Hematopoietic multipotent progenitor cell treated with erythropoietin and hydrocortisone succinate and interleukin-3 and kit ligand, for 15 days (in vitro differentiated cells): ENCODE data around the gene P2RY2.

Experiments used
- DNase-seq: peaks from one replicate; pipeline ENCODE4 v3.0.0-alpha.2; 2015; ENCODE audit warnings: low spot score

The P2RY2 gene

DNA sequence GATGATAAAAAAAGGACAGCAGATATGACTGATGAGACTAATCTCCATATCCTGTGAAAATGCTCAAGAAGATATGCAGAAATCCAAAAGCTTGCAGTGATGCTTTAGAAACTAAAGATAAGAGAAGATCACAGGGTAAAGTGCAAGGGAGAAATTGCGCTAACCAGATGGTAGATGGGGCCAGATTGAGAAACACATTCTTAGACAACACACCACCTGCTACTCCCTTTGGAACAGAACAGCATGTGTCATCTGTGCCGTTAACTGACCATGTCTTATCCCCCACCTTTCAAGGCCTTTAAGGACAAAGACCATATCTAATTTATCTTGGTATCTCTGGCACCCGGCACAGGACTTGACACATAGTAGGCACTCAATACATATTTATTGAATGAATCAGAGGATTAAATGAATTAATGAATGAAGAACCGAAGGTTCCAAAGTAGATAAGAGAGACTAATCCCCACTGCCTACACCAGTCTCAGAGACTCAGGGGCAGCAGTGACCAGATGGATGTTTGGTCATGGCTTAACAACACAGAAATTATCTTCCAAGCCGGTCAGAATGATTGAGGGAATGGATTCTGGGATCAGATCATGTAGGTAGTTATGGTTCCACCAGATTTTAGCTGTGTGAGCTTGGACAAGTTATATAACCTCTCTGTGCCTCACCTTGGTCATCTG is 12.3 kb upstream of the P2RY2 start:
- no peak for DNase-seq

DNA sequence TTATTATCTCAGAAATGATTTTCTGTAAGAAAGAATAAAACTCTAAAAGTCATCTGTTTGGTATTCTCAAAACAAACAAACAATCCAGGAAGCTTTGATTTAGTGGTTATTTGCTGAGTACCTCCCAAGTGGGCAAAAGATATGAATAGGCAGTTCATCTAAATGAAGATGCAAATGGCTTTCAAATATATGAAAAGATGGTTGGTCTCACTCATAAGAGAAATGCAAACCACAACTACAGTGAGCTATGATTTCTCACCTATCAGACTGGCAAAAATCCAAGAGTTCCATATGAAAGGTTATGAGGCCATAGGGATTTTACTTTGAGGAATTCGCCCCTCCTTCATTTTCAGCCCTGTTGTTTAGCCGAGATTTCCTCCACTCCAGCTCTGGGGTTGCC is 11.3 kb upstream of the P2RY2 start:
- no peak for DNase-seq

DNA sequence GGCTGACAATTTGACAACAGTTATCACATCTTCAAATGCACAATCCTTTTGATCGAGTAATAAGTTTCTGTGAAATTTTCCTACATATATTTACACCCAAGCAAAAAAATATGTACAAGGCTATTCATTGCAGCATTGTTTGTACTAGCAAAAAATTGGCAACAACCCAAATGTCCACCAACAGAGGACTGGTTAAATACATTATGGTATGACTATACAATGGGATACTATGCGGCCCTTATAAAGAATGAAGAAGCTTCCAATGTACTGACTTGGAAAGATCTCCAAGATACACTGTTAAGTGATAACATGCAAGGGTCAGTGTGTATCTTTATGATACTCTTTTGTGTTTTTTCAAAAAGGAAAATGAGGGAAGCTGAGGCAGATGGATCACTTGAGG is 8.2 kb upstream of the P2RY2 start:
- DNase-seq: no peak

DNA sequence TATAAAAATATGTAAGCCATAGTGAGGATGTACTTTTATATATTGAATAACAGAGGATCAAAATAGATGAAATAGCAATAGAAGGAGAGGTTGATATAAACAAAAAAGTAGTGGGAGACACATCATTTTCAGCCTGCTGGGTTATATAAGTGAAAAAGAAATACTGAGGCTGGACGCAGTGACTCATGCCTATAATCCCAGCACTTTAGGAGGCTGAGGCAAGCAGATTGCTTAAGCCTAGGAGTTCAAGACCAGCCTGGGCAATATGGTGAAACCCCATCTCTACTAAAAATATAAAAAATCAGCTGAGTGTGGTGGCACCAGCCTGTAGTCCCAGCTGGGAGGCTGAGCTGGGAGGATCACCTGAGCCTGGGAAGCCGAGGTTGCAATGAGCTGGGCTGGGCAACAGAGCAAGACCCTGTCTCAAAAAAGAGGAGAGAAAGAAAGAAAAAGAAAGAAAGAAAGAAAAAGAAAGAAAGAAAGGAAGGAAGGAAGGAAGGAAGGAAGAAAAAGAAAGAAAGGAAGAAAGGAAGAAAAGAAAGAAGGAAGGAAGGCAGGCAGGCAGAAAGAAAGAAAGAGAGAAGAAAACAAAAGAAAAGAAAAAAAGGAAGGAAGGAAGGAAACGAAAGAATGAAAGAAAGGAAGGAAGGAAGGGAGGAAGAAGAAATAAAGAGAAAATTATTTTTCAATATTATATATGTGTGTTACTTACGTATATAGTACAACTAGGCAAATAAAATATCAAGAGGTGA is 7.0 kb upstream of the P2RY2 start:
- no peak for DNase-seq

DNA sequence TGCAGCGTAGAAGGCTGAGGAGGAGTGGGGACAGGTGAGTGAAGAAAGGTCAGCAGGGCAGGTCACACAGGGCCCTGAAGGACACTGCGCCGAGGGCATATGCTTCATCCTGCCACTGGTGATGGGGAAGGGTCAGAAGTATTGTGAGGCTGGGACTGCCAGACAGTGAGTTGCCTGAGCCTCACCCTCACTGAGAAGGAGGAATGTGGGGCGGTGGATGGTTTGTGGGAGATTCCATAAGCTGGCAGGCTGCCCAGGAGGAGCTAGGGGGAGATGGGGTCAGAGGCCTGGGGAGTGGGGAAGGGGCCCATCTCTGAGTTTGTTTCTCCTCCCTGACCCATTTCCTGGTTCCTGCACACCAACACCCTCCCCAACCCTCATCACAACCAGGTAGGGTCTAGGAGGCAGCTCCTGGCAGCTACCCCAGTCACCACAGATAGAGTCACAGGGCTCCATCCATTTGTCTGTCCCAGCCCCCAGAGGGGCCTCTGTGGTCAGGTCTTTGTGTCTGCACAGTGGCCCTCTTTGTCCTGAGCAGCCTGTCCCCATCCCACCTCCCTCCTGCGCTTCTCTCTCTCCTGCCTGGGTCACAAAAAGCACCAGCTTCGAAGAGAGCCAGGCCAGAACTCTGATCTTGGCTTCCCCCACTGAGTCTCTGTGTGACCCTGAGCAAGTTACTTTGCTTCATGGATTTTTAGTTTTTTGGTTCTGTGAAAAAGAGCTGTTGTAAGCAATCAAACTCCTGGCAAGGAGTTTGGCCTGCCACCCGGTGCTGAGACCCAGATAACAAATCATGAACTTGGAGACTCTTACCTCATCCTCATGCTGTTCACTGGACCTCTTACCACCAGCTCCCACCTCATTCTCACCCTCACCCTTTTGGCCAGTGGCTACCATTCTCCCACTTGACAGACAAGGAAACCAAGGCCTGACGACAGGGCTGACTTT is 4.6 kb upstream of the P2RY2 start:
- no peak for DNase-seq

DNA sequence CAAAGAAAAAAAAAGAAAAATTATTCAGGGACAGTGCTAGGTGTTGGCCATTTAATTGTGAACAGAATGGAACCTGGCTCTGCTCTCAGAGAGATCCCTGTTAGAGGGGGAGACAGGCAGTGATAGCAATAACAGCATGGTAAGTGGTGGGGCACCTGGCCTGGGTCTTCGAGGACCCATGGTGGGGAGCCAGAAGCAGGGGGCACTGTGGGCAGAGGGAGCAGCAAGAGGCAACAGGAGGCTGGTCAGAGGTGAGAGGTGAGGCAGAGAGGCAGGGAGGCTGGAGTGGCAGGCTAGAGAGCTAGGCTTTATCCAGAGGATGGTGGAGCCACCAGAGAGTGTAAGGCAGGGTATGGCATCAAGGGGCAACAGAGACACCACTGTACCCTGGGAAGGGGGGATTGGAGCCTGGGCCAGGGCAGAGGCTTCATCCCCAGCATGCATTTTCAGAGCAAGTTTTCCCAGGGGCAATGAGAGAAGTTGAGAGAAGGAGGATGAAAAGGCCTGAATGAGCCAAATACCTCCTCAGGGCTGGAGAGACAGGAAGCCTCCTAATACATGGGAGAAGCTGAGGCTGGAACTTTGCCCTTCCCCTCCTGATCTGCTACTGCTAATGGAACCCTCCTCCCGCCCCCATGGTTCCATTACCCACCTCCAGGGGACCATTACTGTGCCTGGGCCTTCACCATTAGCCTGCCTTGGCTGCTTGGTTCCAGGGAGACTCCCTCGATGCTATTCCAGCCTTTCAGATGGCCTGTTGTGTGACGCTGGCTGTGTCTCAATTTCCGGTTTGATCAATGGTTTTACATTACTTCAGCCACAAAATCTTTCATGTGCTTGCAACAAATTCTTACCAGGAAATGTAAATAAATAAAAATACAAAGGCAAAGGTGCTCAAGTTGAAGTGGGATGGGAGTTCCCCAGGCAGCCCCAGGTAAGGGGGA is 2.6 kb upstream of the P2RY2 start:
- DNase-seq: no peak

DNA sequence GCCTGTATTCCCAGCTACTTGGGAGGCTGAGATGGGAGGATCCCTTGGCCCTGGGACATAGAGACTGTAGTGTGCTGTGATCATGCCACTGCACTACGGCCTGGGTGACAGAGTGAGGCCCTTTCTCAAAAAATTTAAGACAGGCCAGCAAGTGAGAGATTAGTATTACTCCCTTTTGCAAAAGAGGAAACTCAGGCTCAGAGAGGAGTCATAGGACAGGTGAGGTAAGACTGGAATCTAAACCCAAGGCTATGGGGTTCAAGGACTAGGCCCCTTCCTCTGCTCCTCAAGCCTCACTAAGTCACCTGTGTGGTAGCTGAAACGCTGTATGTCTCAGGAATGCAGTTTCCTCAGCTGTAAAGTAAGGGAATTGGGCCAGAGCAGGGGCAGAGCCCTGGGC is 1.6 kb upstream of the P2RY2 start:
- no peak for DNase-seq

DNA sequence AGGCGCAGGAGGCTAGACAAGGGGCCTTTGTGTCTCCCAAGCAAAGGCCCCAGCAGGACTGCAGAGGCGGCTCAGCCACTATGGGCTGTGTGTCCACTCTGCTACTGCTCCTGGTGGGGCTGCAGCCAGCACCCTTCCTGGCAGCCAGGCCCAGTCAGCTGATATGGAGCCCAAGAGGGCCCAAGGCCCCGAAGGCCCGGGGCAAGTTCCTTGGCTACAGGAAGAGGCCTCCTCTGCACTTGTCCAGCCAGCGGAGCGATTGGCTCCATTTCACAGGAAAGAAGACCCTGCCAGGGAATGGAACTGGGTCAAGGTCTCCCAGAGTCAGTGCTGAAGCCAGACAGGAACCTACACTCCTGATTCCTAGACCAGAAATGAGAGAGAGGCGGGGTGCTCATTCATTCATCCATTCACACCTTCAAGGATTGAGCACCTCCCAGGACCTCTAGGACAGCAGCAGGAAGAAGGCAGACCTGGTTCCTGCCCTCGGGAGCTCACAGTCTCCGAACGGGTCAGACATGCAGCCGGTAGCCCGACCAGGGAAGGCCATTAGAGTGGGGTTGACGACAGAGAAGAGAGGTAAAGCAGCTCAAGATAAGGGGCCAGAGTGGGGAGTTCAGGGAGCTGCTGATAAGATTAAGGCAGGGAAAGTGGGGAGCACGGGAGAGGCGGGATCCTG is 811 bp upstream of the P2RY2 start:
- DNase-seq: no peak

DNA sequence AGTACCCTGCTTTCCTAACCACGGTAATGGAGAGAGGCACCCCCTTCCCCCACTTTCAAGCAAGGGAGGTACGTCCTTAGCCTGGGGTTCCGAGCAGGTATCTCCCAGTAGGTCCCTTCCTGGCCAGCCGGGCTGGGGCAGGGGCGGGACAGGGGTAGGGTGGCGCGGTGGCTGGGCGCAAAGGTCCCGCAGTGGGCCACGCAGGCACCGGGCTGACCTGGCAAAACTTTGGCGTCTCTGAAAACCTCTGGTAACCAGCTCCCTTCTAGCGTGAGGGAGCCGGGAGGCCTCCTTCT is 323 bp upstream of the P2RY2 start:
- DNase-seq: no peak

DNA sequence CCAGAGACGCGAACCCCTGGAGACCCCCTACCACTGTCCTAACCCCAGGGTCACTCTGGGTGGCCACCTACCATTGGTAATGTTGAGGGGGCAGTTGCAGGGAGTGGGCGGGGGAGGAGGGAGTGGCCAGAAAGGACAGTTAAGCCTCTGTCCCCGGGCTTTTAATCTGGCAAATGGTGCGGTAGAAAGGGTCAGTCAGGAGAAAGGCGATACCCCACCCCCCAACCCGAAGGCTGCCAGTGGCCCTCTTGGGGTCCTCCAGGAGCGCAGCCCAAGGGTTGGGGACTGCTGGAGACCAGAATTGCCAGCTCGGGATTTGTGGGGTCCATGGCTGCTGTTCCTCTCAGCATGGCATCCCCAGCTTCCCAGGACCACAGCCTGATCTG is 742 bp downstream of the P2RY2 start:
- no peak for DNase-seq

DNA sequence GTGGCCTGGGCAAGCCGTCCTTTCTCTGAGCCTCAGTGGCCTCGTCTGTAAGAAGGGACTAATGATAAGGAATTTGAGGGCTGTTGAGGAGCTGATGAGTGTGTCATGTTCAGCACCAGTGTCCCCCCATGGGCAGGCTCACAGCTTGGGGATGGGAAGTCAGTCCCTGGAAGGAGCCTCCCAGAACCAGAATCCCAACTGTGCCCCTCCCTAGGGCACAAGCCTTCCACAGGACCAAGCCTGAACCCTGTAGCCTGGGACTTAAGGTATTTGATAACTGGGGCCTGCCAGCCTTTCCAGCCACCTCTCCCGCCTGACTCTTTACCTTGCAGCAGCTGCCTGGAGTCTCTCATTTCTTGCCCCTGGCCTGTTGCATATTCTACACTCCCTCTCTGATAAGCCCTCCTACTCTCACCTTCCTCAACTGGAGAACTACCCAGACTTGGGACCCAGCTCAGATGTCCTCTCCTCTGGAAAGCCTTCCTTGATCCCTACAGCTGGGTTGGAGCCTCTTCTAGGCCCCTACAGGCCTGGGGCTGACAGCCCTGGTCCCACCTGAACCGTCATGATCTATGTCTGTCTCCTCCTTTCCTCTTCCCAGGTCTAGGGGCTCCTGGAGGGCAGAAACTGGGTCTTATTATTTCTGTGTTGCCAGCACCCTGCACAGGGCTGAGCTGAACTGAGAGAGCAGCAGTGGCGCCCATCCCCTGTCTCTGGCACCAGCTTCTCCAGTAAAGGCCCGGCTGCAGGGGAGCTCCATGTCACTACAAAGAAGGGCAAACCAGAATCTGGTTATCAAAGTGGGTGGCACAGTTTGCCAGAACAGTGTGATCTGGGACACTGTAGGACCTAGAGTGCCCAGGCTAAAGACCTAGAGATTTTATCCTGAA is 1.6 kb downstream of the P2RY2 start:
- DNase-seq: no peak

DNA sequence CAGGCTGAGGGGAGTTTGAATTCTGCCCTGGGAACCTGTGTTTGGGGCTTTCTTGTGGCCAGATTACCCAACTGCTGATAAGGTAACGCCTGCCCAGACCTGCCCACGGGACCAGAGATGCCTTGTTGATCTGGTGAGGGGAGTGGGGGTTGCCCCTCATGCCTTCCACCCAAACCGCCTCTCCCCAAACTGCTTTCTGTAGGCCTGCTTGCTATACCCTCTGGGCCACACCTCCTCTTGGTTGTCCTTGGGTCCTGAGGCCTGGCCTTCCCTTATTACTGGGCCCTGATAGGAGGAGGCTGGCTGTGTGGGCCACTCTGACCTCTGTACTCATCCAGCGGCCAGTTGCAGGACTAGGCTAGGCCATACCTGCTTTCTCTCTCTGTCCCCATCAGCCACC is 3.4 kb downstream of the P2RY2 start:
- no peak for DNase-seq

DNA sequence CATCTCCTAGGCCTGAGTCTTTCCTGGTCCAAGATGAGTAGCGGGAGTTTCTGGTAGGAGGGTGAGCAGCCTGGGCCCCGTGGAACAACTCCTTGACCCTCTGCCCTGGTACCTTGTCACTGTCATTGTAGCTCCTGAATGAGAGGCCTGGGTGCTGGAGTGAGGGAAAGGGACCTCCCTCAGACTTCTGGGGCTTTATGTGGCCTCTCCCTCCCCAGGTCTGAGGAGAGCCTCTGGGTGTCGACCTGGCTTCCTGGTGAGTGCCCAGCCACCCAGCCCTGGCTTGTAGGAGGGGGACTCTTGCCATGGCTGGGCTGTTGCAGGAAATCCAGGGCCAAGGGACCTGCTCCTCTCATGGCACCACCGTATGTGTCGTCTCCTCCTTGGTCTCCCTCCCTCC is 3.9 kb downstream of the P2RY2 start:
- DNase-seq: no peak

DNA sequence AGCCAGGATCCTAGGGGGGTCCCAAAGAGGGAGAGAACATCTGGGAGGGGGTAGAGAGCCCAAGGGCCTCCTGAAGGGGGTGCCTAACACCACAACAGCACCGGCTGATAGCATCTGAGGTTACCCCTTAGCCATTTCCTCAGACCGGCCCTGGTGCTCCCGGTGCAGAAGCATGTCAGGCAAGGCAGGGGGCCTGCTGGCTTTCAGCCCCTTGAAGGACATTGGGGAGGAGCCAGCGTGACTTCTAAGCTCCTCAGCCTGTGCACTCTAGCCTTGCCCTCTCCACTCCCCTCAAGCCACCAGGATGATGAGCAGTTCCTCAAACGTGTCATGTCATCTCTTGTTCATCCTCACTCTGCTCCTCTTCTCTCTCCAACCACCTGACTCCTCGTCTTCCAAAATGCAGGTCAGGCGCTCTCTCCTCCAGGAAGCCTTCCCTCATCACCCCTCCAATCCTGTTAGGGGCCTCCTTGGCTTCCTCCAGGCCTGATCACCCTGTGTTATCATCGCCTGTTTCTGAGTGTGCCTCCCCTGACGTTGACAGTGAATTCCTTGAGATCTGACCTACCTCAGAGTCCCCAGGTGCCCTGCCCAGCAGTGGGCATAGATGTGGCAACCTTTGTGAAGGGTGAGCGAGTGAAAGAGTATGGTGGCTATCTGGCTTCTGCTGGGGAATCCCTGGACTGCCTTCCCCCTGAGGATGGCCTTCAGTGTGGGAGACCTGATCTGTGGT is 6.1 kb downstream of the P2RY2 start:
- DNase-seq: no peak

DNA sequence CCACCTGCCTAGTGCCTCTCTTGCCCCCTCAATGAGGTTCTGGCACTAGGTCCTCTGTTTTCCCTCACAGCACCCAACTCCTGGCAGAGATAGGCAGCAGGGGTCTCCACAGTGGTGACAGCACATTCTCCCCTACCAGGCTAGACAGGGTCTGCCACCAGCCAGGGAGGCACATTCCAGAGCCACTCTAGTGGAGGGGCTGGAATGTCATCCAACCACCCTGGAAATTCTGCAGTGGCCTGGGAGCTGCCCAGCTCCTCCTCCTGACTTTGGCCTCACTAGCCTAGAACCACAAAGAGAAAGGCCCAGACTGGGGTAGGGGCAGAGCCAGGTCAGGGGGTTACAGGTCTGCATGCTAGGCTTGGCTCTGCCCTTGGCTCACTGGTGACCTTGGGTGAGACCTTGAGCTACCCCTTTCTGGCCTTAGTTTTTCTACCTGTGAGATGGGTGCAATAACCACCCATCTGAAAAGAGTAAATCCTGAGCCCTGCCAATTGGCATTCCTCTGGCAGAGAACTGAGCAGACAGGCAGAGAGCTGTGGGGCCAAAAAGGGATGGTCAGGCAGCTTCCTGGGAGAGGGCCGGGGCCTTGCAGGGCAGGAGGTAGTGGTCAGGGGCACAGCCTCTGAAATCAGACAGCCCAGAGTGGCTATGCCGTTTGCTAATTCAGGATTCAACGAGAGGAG is 7.1 kb downstream of the P2RY2 start:
- no peak for DNase-seq

DNA sequence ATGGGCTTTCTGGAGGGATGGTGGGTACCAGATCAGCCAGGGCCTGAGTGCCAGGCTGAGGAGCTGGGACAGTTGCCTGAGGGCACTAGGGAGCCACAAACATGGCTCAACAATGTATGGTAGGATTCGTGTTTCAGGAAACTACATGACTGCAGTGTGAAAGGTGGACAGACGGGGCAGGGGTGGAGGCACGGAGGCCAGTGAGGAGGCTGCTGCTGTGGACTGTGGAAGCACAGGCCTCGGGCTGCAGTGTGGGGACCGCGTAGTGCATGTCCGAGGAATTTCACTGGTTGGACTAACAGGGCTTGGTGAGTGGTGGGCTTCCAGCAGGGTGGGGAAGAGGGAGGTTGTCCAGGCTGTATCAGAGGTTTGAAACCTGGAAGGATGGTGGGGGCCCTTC is 7.8 kb downstream of the P2RY2 start:
- DNase-seq: no peak

DNA sequence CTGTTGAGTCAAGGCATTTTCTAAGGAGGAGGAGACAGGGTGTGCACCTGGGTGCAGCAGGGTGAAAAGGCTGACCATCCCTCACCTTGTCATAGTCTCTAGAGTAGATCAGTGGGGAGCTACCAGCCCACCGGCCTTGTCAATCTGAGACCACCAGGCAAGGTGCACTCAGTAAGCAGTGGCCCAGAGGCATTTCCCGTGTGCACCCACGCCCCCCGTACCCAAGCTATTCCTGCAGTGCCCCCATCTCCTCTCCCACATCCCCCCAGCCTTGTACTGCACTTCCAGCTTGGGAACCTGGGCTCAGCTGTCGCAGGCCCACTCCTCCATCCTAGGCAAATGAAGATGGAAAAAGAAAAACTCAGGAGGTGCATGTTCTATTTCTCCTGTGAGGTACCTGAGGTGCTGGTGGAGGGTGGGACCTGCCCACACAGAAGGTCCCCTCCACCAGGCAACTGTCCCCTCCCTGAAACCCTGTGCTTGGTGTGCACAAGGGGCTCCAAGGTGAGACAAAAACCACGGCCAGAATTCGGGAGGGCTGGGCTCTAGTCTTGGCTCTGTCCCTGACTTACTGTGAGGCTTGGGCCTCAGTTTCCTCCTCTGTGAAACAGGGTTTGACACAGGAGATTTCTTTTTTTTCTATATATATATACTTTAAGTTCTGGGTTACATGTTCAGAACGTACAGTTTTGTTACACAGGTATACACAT is 8.4 kb downstream of the P2RY2 start:
- DNase-seq: no peak

DNA sequence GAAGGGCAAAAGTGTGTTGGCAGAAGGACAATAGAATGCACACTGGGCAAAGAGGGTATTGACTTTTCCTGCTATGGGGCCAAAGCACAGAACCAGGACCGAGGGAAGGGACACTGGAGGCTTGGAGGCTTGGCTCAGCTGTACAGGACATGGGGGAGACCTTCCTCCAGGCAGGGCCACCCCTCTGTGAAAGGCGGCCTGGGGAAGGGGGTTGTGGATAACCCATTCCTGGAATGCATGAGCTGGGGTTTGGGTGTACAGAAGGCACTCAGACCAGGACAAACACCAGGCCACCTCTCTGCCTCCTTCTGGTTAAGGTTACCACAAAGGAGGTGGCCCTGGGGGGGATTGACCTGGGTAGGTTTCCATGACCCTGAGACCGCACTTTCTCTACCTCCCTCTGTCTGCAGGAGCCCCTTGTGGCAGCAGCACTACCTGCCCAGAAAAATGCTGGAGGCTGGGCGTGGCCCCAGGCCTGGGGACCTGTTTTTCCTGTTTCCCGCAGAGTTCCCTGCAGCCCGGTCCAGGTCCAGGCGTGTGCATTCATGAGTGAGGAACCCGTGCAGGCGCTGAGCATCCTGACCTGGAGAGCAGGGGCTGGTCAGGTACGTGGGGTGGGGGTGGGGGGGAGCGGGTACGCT is 9.6 kb downstream of the P2RY2 start:
- no peak for DNase-seq
